ENCODE data around the gene POLR1E.
"Not testable (repeated sequence)": the region's sequence is repeated elsewhere in the genome, so short reads cannot be mapped to it uniquely, and the experiment has no call there.

The POLR1E gene

GRCh38 chr9:37507566-37508134 is 21.9 kb downstream of the POLR1E start:
- DNase-seq = no peak

GRCh38 chr9:37508135-37508833 is 22.5 kb downstream of the POLR1E start:
- no peak for DNase-seq

DNA sequence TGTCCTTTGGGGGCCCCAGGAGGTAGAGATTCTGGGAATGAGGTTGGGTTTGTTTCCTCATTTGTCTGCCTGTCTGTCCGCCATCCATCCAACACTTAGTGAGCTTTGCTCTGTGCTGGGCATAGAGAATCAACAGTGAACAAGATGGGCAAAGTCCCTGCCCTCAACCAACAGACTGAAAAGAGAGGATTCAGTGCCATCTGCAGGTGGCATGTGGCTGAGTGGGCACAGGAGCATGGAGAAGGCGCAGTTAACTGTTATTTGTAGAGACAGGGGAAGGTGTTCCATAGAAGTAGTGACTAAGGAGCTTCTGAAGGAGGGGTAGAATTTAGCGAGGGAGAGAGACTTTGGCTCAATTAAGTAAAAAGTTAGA is 23.1 kb downstream of the POLR1E start:
- DNase-seq = no peak

GRCh38 chr9:37509536-37509935 is 23.8 kb downstream of the POLR1E start:
- no peak for DNase-seq

DNA sequence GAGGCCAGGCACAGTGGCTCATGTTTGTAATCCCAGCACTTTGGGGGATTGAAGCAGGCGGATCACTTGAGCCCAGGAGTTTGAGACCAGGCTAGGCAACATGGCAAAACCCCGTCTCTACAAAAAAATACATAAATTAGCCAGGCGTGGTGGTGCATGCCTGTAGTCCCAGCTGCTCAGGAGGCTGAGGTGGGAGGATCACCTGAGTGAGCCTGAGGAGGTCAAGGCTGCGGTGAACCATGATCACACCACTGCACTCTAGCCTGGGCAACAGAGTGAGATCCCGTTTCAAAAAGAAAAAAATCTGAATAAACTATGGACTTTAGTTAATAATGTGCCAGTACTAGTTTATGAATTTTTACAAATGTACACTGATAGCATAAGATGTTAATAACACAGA is 24.3 kb downstream of the POLR1E start:
- DNase-seq = not testable (repeated sequence)

- no peak for DNase-seq
Measured at GRCh38 chr9:37511016-37512010, 25.6 kb downstream of the POLR1E start.

GRCh38 chr9:37512437-37512836 is 26.7 kb downstream of the POLR1E start:
- DNase-seq = no peak

GRCh38 chr9:37514415-37514814 is 28.7 kb downstream of the POLR1E start:
- DNase-seq = not testable (repeated sequence)

GRCh38 chr9:37514999-37515398 is 29.3 kb downstream of the POLR1E start:
- DNase-seq = no peak

DNA sequence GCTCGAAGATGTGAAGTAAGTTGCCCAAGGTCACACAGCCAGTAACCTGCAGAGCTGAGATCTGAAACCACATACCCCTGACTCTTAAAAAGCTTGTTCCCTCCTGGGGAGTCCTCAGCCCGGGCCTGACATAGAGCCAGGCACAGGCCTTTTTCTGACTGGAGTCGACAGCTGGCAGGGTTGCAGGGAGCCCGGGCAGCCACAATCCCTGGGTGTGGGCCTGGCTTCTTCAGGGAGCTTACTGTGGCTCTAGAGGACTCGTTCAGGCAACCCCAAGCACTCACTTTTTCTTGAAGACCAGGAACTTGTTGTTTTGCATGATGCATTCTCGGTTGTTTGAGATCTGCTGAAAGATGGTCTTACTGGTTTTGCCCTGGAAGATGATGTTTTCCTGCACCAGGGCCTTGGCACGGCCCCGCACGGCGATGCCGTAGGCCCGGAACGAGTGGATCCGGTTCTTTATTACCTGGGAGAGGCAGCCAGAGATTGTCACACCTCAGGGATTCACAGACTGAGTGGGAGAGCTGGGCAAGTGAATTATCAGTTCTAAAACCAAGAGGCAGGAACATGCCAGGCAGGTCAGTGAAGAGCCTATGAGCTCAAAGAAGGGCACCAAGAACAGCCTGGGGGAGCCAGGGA is 30.0 kb downstream of the POLR1E start:
- no peak for DNase-seq

GRCh38 chr9:37517923-37518322 is 32.2 kb downstream of the POLR1E start:
- no peak for DNase-seq

- DNase-seq = no peak
Measured at GRCh38 chr9:37520641-37521040, 34.9 kb downstream of the POLR1E start.

GRCh38 chr9:37521111-37521510 is 35.4 kb downstream of the POLR1E start:
- DNase-seq = no peak

DNA sequence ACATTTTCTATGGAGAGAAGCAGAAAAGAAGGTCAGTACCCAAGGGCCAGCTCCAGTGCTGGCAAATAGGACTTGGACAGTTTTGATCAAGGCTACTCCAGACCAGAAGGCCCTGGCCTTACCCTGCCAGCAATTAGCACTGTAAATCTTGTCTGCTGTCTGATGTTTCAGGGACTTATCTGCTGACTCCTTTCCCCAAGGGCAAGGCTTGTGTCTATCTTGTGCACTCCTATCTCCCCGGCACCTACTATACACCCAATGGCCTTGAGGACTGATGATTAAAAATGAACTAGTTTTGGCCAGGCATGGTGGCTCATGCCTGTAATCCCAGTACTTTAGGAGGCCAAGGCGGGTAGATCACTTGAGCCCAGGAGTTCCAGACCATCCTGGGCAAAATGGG is 37.2 kb downstream of the POLR1E start:
- DNase-seq = no peak

DNA sequence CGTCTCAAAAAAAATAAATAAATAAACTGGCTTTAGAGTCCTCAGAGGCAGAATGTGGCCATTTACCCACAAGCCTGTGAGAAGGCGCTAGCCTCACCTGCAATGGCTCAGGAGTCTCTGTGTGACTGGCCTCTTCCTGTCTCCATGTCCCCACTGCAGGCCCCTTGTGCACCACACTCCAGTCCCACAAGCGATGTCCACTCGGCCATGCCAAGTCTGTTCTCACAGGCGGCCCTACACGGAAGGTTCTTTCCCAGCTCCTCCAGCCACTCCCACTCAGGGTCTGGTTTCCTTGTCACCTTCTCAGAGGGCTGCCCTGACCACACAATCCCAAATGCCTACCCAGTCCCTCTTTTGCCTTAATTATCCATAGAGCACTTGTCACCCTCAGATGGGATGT is 38.2 kb downstream of the POLR1E start:
- DNase-seq = no peak

GRCh38 chr9:37528652-37529471 is 43.1 kb downstream of the POLR1E start:
- peak; percentile 93 for DNase-seq

GRCh38 chr9:37531699-37532098 is 46.0 kb downstream of the POLR1E start:
- DNase-seq = no peak

DNA sequence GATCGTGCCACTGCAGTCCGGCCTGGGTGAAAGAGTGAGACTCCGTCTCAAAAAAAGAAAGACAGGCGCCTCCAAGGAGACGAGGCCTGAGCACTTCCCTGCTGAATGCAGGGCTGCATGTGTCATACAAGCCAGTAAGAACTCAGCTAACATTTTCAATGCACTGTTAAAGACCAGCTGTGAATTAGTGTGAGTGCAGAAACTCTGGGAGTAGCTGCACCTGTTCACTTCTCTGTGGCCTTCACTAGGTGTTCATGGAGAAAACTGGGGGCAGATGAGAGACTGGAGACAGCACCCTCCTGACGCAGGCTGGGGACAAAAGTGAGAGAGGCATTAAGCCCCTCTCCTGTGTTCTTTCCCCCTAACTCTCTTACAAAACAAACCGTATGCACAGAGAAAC is 48.7 kb downstream of the POLR1E start:
- no peak for DNase-seq

- no peak for DNase-seq
Measured at GRCh38 chr9:37534901-37535300, 49.2 kb downstream of the POLR1E start.

GRCh38 chr9:37538099-37538498 is 52.4 kb downstream of the POLR1E start:
- no peak for DNase-seq

- no peak for DNase-seq
Measured at GRCh38 chr9:37539634-37540033, 53.9 kb downstream of the POLR1E start.

- DNase-seq = peak; percentile 86
Measured at GRCh38 chr9:37540634-37541033, 54.9 kb downstream of the POLR1E start.
